ENCODE data around the gene ZNF836. TPM values are rescaled to one million over a fixed set of nuclear protein-coding genes. Genes with fewer than 3 reads are reported as not detected.

Gene ZNF836
- total RNA-seq, 1 donor from 2014 or later, result 7.5 TPM

DNA sequence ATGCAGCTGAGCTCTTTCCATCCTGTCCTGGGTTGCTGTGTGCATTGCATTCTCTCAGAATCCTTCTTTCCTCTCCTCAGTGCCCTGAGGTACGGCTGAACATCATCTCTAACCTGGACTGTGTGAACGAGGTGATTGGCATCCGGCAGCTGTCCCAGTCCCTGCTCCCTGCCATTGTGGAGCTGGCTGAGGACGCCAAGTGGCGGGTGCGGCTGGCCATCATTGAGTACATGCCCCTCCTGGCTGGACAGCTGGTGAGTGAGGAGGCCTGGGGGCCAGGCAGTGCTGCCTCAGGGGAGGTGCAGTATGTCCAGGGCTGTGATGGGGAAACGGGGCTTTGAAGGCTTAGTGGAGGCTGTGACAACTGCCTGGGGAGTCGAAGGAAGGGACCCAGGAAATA, 48.2 kb upstream of the ZNF836 start:
- peaks cover 82% of the 10 kb centered on the region for H3K36me3 ChIP-seq (ENCODE audit: insufficient read depth, low read length)
- H3K4me3 Mint-ChIP-seq (ENCODE audit: unreplicated experiment), result no peak overlapping the region

DNA sequence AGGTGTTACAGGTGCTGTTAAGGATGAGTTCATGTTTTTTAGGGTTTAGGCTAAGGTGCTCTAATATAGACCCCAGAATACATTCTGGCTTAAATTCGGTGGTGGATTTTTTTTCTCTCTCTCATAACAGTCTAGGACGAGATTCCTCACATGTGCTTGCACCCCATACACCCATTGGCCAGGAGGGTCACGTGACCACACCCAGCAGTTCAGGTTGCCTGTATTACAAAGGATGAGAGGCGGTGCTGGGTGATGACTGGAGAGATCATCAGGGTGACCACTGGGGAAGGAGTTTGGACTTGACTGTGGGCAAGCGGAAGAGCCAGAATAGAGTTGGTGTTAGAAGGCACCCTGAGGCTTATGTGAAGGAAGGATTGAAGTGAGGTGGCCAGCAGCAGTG, 46.2 kb upstream of the ZNF836 start:
- no peaks in the 10 kb centered on the region for H3K4me1 ChIP-seq (ENCODE audit: insufficient read depth, low read length)
- no peak overlapping the region for H3K9ac ChIP-seq (ENCODE audit: low read length)
- Mint-ChIP-seq H3K9me3 (ENCODE audit: unreplicated experiment) (no peaks in the 10 kb centered on the region), H3K27ac (ENCODE audit: unreplicated experiment) (no peak overlapping the region), H3K36me3 (ENCODE audit: low read depth, unreplicated experiment) (peaks cover 53% of the 10 kb centered on the region), H3K4me3 (ENCODE audit: unreplicated experiment) (no peak overlapping the region), H3K4me1 (ENCODE audit: low read depth, unreplicated experiment) (no peaks in the 10 kb centered on the region), H3K27me3 (ENCODE audit: low read depth, unreplicated experiment) (no peaks in the 10 kb centered on the region)
- H3K27ac ChIP-seq (ENCODE audit: low read depth, low read length), result no peak overlapping the region
- H2AFZ ChIP-seq (ENCODE audit: low read depth, low read length), result no peak overlapping the region
- H3K27me3 ChIP-seq (ENCODE audit: insufficient read depth, low read length), result no peaks in the 10 kb centered on the region
- FAIRE-seq, result no peak
- peaks cover 7% of the 10 kb centered on the region for H3K79me2 ChIP-seq (ENCODE audit: insufficient read depth, low read length)
- TF ChIP-seq, protein P1, sequence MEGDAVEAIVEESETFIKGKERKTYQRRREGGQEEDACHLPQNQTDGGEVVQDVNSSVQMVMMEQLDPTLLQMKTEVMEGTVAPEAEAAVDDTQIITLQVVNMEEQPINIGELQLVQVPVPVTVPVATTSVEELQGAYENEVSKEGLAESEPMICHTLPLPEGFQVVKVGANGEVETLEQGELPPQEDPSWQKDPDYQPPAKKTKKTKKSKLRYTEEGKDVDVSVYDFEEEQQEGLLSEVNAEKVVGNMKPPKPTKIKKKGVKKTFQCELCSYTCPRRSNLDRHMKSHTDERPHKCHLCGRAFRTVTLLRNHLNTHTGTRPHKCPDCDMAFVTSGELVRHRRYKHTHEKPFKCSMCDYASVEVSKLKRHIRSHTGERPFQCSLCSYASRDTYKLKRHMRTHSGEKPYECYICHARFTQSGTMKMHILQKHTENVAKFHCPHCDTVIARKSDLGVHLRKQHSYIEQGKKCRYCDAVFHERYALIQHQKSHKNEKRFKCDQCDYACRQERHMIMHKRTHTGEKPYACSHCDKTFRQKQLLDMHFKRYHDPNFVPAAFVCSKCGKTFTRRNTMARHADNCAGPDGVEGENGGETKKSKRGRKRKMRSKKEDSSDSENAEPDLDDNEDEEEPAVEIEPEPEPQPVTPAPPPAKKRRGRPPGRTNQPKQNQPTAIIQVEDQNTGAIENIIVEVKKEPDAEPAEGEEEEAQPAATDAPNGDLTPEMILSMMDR (IDR thresholded peaks at IDR 0.05; ENCODE audit: insufficient read depth, low read depth, low read length), result no peak
- TF ChIP-seq EZH2 (IDR thresholded peaks at IDR 0.05; ENCODE audit: insufficient read depth, low read length), result no peak
- no peak overlapping the region for H3K4me2 ChIP-seq (ENCODE audit: low read length)
- H3K36me3 ChIP-seq (ENCODE audit: insufficient read depth, low read length), result peaks cover 76% of the 10 kb centered on the region
- H3K9me3 ChIP-seq (ENCODE audit: insufficient read depth, low read depth, low read length), result no peaks in the 10 kb centered on the region
- peaks cover 44% of the 10 kb centered on the region for H4K20me1 ChIP-seq (ENCODE audit: insufficient read depth, low read length)
- H3K4me3 ChIP-seq (ENCODE audit: insufficient read depth, low read depth, low read length), result no peak overlapping the region
- no peak for DNase-seq (ENCODE audit: low read depth)

More for the DNA sequence above, 48.2 kb upstream of the ZNF836 start:
- Mint-ChIP-seq H3K9me3 (ENCODE audit: unreplicated experiment) (no peaks in the 10 kb centered on the region), H3K36me3 (ENCODE audit: low read depth, unreplicated experiment) (peaks cover 50% of the 10 kb centered on the region), H3K4me1 (ENCODE audit: low read depth, unreplicated experiment) (no peaks in the 10 kb centered on the region), H3K27ac (ENCODE audit: unreplicated experiment) (no peak overlapping the region), H3K27me3 (ENCODE audit: low read depth, unreplicated experiment) (no peaks in the 10 kb centered on the region)
- TF ChIP-seq, protein P1 (IDR thresholded peaks at IDR 0.05; ENCODE audit: insufficient read depth, low read depth, low read length), result no peak
- TF ChIP-seq EZH2 (IDR thresholded peaks at IDR 0.05; ENCODE audit: insufficient read depth, low read length), result no peak
- Histone ChIP-seq H3K9me3 (ENCODE audit: insufficient read depth, low read depth, low read length) (no peaks in the 10 kb centered on the region), H3K27me3 (ENCODE audit: insufficient read depth, low read length) (no peaks in the 10 kb centered on the region), H2AFZ (ENCODE audit: low read depth, low read length) (no peak overlapping the region), H4K20me1 (ENCODE audit: insufficient read depth, low read length) (peaks cover 33% of the 10 kb centered on the region), H3K79me2 (ENCODE audit: insufficient read depth, low read length) (peaks cover 7% of the 10 kb centered on the region), H3K9ac (ENCODE audit: low read length) (no peak overlapping the region), H3K4me3 (ENCODE audit: insufficient read depth, low read depth, low read length) (no peak overlapping the region), H3K4me1 (ENCODE audit: insufficient read depth, low read length) (no peaks in the 10 kb centered on the region), H3K27ac (ENCODE audit: low read depth, low read length) (no peak overlapping the region), H3K4me2 (ENCODE audit: low read length) (no peak overlapping the region)
- DNase-seq (ENCODE audit: low read depth) (no peak), FAIRE-seq (no peak)

DNA sequence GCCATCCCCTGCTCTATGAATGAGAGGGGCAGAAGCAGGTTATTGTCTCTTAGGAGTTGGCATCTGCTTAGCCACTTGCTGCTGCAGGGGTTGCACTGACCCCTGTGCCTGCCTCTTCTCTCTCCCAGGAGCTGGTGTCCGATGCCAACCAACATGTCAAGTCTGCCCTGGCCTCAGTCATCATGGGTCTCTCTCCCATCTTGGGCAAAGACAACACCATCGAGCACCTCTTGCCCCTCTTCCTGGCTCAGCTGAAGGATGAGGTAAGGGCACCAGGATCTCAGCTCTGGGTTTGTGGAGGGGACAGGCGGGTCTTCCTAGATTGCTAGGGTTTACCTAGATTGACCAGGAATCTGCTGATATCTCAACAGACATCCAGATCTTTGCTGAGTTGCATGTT, 45.0 kb upstream of the ZNF836 start:
- Histone ChIP-seq H3K27ac (ENCODE audit: low read depth, low read length) (no peak overlapping the region), H3K4me2 (ENCODE audit: low read length) (no peak overlapping the region), H3K4me1 (ENCODE audit: insufficient read depth, low read length) (no peaks in the 10 kb centered on the region), H2AFZ (ENCODE audit: low read depth, low read length) (no peak overlapping the region), H4K20me1 (ENCODE audit: insufficient read depth, low read length) (peaks cover 41% of the 10 kb centered on the region), H3K4me3 (ENCODE audit: insufficient read depth, low read depth, low read length) (no peak overlapping the region), H3K9me3 (ENCODE audit: insufficient read depth, low read depth, low read length) (no peaks in the 10 kb centered on the region), H3K79me2 (ENCODE audit: insufficient read depth, low read length) (peaks cover 11% of the 10 kb centered on the region), H3K36me3 (ENCODE audit: insufficient read depth, low read length) (peaks cover 75% of the 10 kb centered on the region), H3K9ac (ENCODE audit: low read length) (no peak overlapping the region), H3K27me3 (ENCODE audit: insufficient read depth, low read length) (no peaks in the 10 kb centered on the region)
- no peaks in the 10 kb centered on the region for H3K4me1 Mint-ChIP-seq (ENCODE audit: low read depth, unreplicated experiment)
- no peak for FAIRE-seq
- H3K36me3 Mint-ChIP-seq (ENCODE audit: low read depth, unreplicated experiment), result peaks cover 48% of the 10 kb centered on the region
- no peak for TF ChIP-seq EZH2 (IDR thresholded peaks at IDR 0.05; ENCODE audit: insufficient read depth, low read length)
- TF ChIP-seq, protein P1 (IDR thresholded peaks at IDR 0.05; ENCODE audit: insufficient read depth, low read depth, low read length), result no peak
- H3K27me3 Mint-ChIP-seq (ENCODE audit: low read depth, unreplicated experiment), result no peaks in the 10 kb centered on the region
- no peak overlapping the region for H3K27ac Mint-ChIP-seq (ENCODE audit: unreplicated experiment)
- no peak overlapping the region for H3K4me3 Mint-ChIP-seq (ENCODE audit: unreplicated experiment)
- H3K9me3 Mint-ChIP-seq (ENCODE audit: unreplicated experiment), result peaks cover 1% of the 10 kb centered on the region
- DNase-seq (ENCODE audit: low read depth), result no peak
